OCI-LY1 (cell line): ENCODE measurements around the gene UGCG.

Experiments used
- H2AFZ ChIP-seq: fragments of 200-600 bp; sonication (generic), shearing (Covaris generic); 2 replicates; pipeline ENCODE4 v1.6.0; 2014; ENCODE audit warnings: antibody characterized with exemption, mild to moderate bottlenecking, low read length
- H3F3A ChIP-seq: fragments of 200-600 bp; sonication (generic), shearing (Covaris generic); 2 replicates; pipeline ENCODE4 v1.6.0; 2014; ENCODE audit warnings: mild to moderate bottlenecking, antibody characterized with exemption, low read length, moderate library complexity; ENCODE audit not compliant: insufficient read depth
- H3K27ac ChIP-seq: fragments of 200-600 bp; sonication (generic); 2 replicates; pipeline ENCODE4 v1.5.1; 2014; ENCODE audit warnings: low read length, mixed run types, mild to moderate bottlenecking, low read depth; ENCODE audit not compliant: poor library complexity, severe bottlenecking
- H3K27me3 ChIP-seq: fragments of 200-600 bp; sonication (generic); 2 replicates; pipeline ENCODE4 v1.6.0; 2014; ENCODE audit warnings: antibody characterized with exemption, mild to moderate bottlenecking, low read length, moderate library complexity; ENCODE audit not compliant: insufficient read depth
- H3K36me3 ChIP-seq: fragments of 200-600 bp; sonication (generic); 2 replicates; pipeline ENCODE4 v1.6.1; 2014; ENCODE audit warnings: mild to moderate bottlenecking, antibody characterized with exemption, low read length, moderate library complexity, mixed read lengths; ENCODE audit not compliant: insufficient read depth
- H3K4me1 ChIP-seq: fragments of 200-600 bp; sonication (generic); 2 replicates; pipeline ENCODE4 v1.5.1; 2014; ENCODE audit warnings: mild to moderate bottlenecking, low read length, moderate library complexity; ENCODE audit not compliant: insufficient read depth, severe bottlenecking
- H3K4me2 ChIP-seq: fragments of 200-600 bp; sonication (generic), shearing (Covaris generic); 2 replicates; pipeline ENCODE4 v1.6.1; 2014; ENCODE audit warnings: low read length
- H3K4me3 ChIP-seq: fragments of 200-600 bp; sonication (generic); 2 replicates; pipeline ENCODE4 v1.5.1; 2014; ENCODE audit warnings: low read length, low read depth, mild to moderate bottlenecking, mixed read lengths; ENCODE audit not compliant: poor library complexity, severe bottlenecking
- H3K79me2 ChIP-seq: fragments of 200-600 bp; shearing (Covaris generic); 2 replicates; pipeline ENCODE4 v1.6.1; 2016; ENCODE audit warnings: mixed run types, low read length, mixed read lengths; ENCODE audit not compliant: insufficient read depth
- H3K9ac ChIP-seq: fragments of 200-600 bp; sonication (generic), shearing (Covaris generic); 2 replicates; pipeline ENCODE4 v1.6.1; 2014; ENCODE audit warnings: mild to moderate bottlenecking, low read length, mixed read lengths
- H3K9me2 ChIP-seq: fragments of 200-600 bp; sonication (generic), shearing (Covaris generic); 2 replicates; pipeline ENCODE4 v1.6.1; 2014; ENCODE audit warnings: low read depth, mild to moderate bottlenecking, low read length, mixed read lengths
- H3K9me3 ChIP-seq: fragments of 200-600 bp; shearing (Covaris generic); 2 replicates; pipeline ENCODE4 v1.6.1; 2014; ENCODE audit warnings: low read length, mixed read lengths
- H4K20me1 ChIP-seq: fragments of 200-600 bp; sonication (generic), shearing (Covaris generic); 2 replicates; pipeline ENCODE4 v1.6.0; 2016; ENCODE audit warnings: mild to moderate bottlenecking, low read length; ENCODE audit not compliant: insufficient read depth
- EZH2 ChIP-seq: fragments of 200-600 bp; sonication (generic), shearing (Covaris generic); IDR thresholded peaks from 2 replicates; pipeline ENCODE4 v1.8.0; 2017; ENCODE audit warnings: borderline replicate concordance, mixed run types, mild to moderate bottlenecking, antibody characterized with exemption, low read length, moderate library complexity, mixed read lengths
- TF ChIP-seq, protein P1 (sequence below): fragments of 200-600 bp; sonication (generic), shearing (Covaris generic); IDR thresholded peaks from 2 replicates; pipeline ENCODE4 v1.5.1; 2017; ENCODE audit warnings: mild to moderate bottlenecking, antibody characterized with exemption, low read length, moderate library complexity, mixed read lengths

Gene UGCG

DNA sequence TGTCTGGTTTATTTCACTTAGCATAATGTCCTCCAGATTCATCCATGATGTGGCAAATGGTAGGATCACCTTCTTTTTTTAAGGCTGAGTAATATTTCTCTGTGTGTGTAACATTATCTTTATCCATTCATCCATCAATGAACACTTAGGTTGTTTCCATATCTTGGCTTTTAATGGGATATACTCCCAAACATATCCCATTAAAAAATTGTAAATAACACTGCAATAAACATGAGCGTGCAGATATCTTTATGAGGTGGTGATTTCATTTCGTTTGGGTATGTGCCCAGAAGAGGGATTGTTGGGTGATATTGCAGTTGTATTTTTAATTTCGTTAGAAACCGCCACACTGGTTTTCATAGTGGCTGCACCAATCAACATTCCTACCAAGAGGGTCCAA, 36.2 kb upstream of the UGCG start:
- H3K4me1 ChIP-seq: no peaks in the 10 kb centered on the region

DNA sequence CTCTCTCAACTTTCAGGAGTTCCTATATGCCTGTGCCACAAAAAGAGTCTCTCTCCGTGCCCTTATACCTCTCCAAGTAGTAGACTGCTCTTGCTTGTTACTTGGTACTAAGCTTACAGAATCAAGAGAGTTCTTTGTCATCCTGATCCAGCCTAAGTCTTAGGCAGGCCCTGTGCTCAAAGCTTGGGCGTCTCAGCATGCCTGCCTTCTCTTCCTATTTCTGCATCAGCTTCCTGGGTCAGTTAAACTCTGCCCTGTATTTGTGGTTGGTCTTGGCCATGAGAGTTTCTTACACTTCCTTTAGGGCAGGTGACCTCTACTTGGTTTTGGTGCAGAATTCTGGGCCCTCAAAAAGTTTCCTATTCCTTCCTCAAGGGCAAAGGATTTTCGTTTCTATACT, 33.0 kb upstream of the UGCG start:
- Histone ChIP-seq H3K27ac (no peak overlapping the region), H2AFZ (no peak overlapping the region), H3K9me3 (no peaks in the 10 kb centered on the region), H3K9ac (no peak overlapping the region), H3K4me2 (no peak overlapping the region), H3K4me3 (no peak overlapping the region), H3F3A (no peaks in the 10 kb centered on the region), H3K36me3 (no peaks in the 10 kb centered on the region), H3K27me3 (no peaks in the 10 kb centered on the region), H4K20me1 (no peaks in the 10 kb centered on the region), H3K79me2 (no peaks in the 10 kb centered on the region), H3K9me2 (no peaks in the 10 kb centered on the region), H3K4me1 (no peaks in the 10 kb centered on the region)
- TF ChIP-seq EZH2: no peak
- TF ChIP-seq, protein P1, sequence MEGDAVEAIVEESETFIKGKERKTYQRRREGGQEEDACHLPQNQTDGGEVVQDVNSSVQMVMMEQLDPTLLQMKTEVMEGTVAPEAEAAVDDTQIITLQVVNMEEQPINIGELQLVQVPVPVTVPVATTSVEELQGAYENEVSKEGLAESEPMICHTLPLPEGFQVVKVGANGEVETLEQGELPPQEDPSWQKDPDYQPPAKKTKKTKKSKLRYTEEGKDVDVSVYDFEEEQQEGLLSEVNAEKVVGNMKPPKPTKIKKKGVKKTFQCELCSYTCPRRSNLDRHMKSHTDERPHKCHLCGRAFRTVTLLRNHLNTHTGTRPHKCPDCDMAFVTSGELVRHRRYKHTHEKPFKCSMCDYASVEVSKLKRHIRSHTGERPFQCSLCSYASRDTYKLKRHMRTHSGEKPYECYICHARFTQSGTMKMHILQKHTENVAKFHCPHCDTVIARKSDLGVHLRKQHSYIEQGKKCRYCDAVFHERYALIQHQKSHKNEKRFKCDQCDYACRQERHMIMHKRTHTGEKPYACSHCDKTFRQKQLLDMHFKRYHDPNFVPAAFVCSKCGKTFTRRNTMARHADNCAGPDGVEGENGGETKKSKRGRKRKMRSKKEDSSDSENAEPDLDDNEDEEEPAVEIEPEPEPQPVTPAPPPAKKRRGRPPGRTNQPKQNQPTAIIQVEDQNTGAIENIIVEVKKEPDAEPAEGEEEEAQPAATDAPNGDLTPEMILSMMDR: no peak

More for the DNA sequence above, 36.2 kb upstream of the UGCG start:
- Histone ChIP-seq H3K27ac (no peak overlapping the region), H3K4me2 (no peak overlapping the region), H3K4me3 (no peak overlapping the region), H2AFZ (no peak overlapping the region), H3K9ac (no peak overlapping the region), H3K79me2 (no peaks in the 10 kb centered on the region), H3K36me3 (no peaks in the 10 kb centered on the region), H3F3A (no peaks in the 10 kb centered on the region), H3K9me2 (no peaks in the 10 kb centered on the region), H3K27me3 (no peaks in the 10 kb centered on the region), H4K20me1 (no peaks in the 10 kb centered on the region), H3K9me3 (no peaks in the 10 kb centered on the region)
- TF ChIP-seq, protein P1: no peak
- TF ChIP-seq EZH2: no peak

DNA sequence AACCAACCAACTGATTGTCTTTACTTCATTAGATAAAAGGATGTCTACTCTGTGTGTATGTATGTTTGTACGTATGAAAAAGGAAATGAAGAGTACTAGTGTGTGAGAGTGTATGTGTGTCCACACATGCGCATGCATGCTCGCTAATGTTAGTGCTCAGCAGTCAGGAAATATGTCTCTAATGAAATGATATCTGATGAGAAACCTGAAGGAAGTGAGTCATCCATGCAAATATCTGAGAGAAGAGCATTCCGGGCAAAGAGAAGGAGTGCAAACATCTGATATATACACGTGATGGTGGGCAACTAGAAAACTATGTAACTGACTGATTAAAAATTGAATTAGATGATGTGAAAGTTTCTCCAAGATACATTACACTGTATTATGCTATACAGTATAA, 29.6 kb upstream of the UGCG start:
- no peak overlapping the region for H3K4me3 ChIP-seq
- no peaks in the 10 kb centered on the region for H3F3A ChIP-seq
- H3K27me3 ChIP-seq: no peaks in the 10 kb centered on the region
- TF ChIP-seq EZH2: no peak
- TF ChIP-seq, protein P1: no peak
- H3K79me2 ChIP-seq: no peaks in the 10 kb centered on the region
- H3K9me3 ChIP-seq: no peaks in the 10 kb centered on the region
- no peak overlapping the region for H3K9ac ChIP-seq
- H3K4me1 ChIP-seq: no peaks in the 10 kb centered on the region
- no peak overlapping the region for H3K27ac ChIP-seq
- H4K20me1 ChIP-seq: no peaks in the 10 kb centered on the region
- H3K9me2 ChIP-seq: no peaks in the 10 kb centered on the region
- no peak overlapping the region for H2AFZ ChIP-seq
- no peak overlapping the region for H3K4me2 ChIP-seq
- H3K36me3 ChIP-seq: no peaks in the 10 kb centered on the region
